GM23338 (cell line): ENCODE data around the gene PPP1R7. TPM values are rescaled to one million over a fixed set of nuclear protein-coding genes. Genes with fewer than 3 reads are reported as not detected.
A peak's percentile ranks its signal among the peaks of the same experiment; 100 is the strongest.

ENCODE experiments used
- ATAC-seq: fragments of 200-7000 bp; cut with Tn5 transposase; 3 replicates; pipeline ENCODE4 v1.9.1; 2020
- DNase-seq: peaks from one replicate; pipeline ENCODE4 v3.0.0-alpha.2; 2015; ENCODE audit warnings: low spot score
- H2AFZ ChIP-seq: fragments of 200-600 bp; sonication (generic); 2 replicates; pipeline ENCODE4 v1.8.0; 2016; ENCODE audit warnings: antibody characterized with exemption, mild to moderate bottlenecking, moderate library complexity
- H3F3A ChIP-seq: fragments of 200-600 bp; sonication (generic); replicated peaks from 2 replicates; pipeline ENCODE4 v1.8.0; 2017; ENCODE audit warnings: antibody characterized with exemption, mixed run types, low read depth
- H3K27ac ChIP-seq: fragments of 200-600 bp; sonication (generic); 2 replicates; pipeline ENCODE4 v1.6.1; 2016; ENCODE audit warnings: low read depth
- H3K27me3 ChIP-seq: fragments of 200-600 bp; sonication (generic); 2 replicates; pipeline ENCODE4 v1.8.0; 2016; ENCODE audit warnings: mild to moderate bottlenecking, mixed run types, moderate library complexity; ENCODE audit not compliant: insufficient read depth
- H3K36me3 ChIP-seq: fragments of 200-600 bp; sonication (generic); 2 replicates; pipeline ENCODE4 v1.8.0; 2016; ENCODE audit warnings: mild to moderate bottlenecking; ENCODE audit not compliant: insufficient read depth
- H3K4me1 ChIP-seq: fragments of 200-600 bp; sonication (generic); 2 replicates; pipeline ENCODE4 v1.8.0; 2016; ENCODE audit warnings: mild to moderate bottlenecking, moderate library complexity; ENCODE audit not compliant: insufficient read depth
- H3K4me2 ChIP-seq: fragments of 200-600 bp; sonication (generic); 2 replicates; pipeline ENCODE4 v1.7.1; 2017; ENCODE audit warnings: mixed run types
- H3K4me3 ChIP-seq: fragments of 200-600 bp; sonication (generic); 2 replicates; pipeline ENCODE4 v1.6.1; 2016; ENCODE audit warnings: mixed run types
- H3K79me2 ChIP-seq: fragments of 200-600 bp; sonication (generic); replicated peaks from 2 replicates; pipeline ENCODE4 v1.8.0; 2017; ENCODE audit warnings: mild to moderate bottlenecking; ENCODE audit not compliant: insufficient read depth
- H3K9me2 ChIP-seq: fragments of 200-600 bp; sonication (generic); 2 replicates; pipeline ENCODE4 v1.8.0; 2017; ENCODE audit not compliant: insufficient read depth
- H4K20me1 ChIP-seq: fragments of 200-600 bp; sonication (generic); replicated peaks from 2 replicates; pipeline ENCODE4 v1.8.0; 2017; ENCODE audit warnings: mild to moderate bottlenecking; ENCODE audit not compliant: insufficient read depth
- H3K27ac Mint-ChIP-seq: 2 replicates; pipeline ENCODE4 v1.8.0; 2020; ENCODE audit warnings: inconsistent platforms, mild to moderate bottlenecking, moderate library complexity, mixed read lengths
- H3K27me3 Mint-ChIP-seq: 3 replicates; pipeline ENCODE4 v1.8.0; 2022; ENCODE audit warnings: low read depth, mild to moderate bottlenecking, moderate library complexity, mixed read lengths, inconsistent platforms; ENCODE audit not compliant: insufficient read depth, poor library complexity
- H3K36me3 Mint-ChIP-seq: 3 replicates; pipeline ENCODE4 v1.8.0; 2021; ENCODE audit warnings: low read depth, mild to moderate bottlenecking, inconsistent platforms, moderate library complexity, mixed read lengths
- H3K4me1 Mint-ChIP-seq: 3 replicates; pipeline ENCODE4 v1.8.0; 2020; ENCODE audit warnings: mild to moderate bottlenecking, inconsistent platforms, mixed read lengths
- H3K4me3 Mint-ChIP-seq: 3 replicates; pipeline ENCODE4 v1.8.0; 2021; ENCODE audit warnings: moderate library complexity, mild to moderate bottlenecking, inconsistent platforms, mixed read lengths
- H3K9me3 Mint-ChIP-seq: 3 replicates; pipeline ENCODE4 v1.8.0; 2020; ENCODE audit warnings: moderate library complexity, mild to moderate bottlenecking, inconsistent platforms, mixed read lengths
- CREB1 ChIP-seq: fragments of 250-450 bp; sonication (Bioruptor Pico); IDR thresholded peaks from 2 replicates; pipeline ENCODE4 v1.5.0; 2020; ENCODE audit warnings: low read depth, mild to moderate bottlenecking, moderate library complexity
- EZH2 ChIP-seq: fragments of 200-600 bp; sonication (generic); IDR thresholded peaks from one replicate; pipeline ENCODE4 v1.8.0; 2017; ENCODE audit warnings: antibody characterized with exemption, mild to moderate bottlenecking, low read depth; ENCODE audit not compliant: unreplicated experiment
- EZH2phosphoT487 ChIP-seq: fragments of 200-600 bp; sonication (generic); IDR thresholded peaks from one replicate; pipeline ENCODE4 v1.8.1; 2018; ENCODE audit warnings: antibody characterized with exemption; ENCODE audit not compliant: unreplicated experiment
- JUNB ChIP-seq: IDR thresholded peaks from one replicate; pipeline ENCODE4 v1.6.1; 2016; ENCODE audit warnings: antibody characterized with exemption; ENCODE audit not compliant: unreplicated experiment
- NANOG ChIP-seq: IDR thresholded peaks from 2 replicates; pipeline ENCODE4 v1.6.1; 2016; ENCODE audit warnings: antibody characterized with exemption, borderline replicate concordance
- POLR2AphosphoS5 ChIP-seq: IDR thresholded peaks from 2 replicates; pipeline ENCODE4 v1.6.1; 2016; ENCODE audit warnings: antibody characterized with exemption, low read depth
- STAT1 ChIP-seq: IDR thresholded peaks from one replicate; pipeline ENCODE4 v1.6.1; 2016; ENCODE audit warnings: antibody characterized with exemption; ENCODE audit not compliant: unreplicated experiment
- ZNF114 ChIP-seq: fragments of 250-450 bp; sonication (Bioruptor Pico); IDR thresholded peaks from 2 replicates; pipeline ENCODE4 v1.5.0; 2020; ENCODE audit warnings: mild to moderate bottlenecking, moderate library complexity
- ZNF462 ChIP-seq: fragments of 250-450 bp; sonication (Bioruptor Pico); IDR thresholded peaks from 2 replicates; pipeline ENCODE4 v1.5.0; 2020; ENCODE audit warnings: mild to moderate bottlenecking, moderate library complexity
- polyA plus RNA-seq: library from polyadenylated mRNA; unstranded; fragments of >200 nt; fragmentation: Nextera tagmentation; extraction: Ambion mirVana; gene quantifications from 2 replicates; pipeline ENCODE4 v1.2.1, GENCODE V29; 2016
- total RNA-seq: library from RNA; depleted of rRNA; stranded (reverse); fragments of >200 nt; shearing (Covaris generic); gene quantifications from 2 replicates; pipeline ENCODE4 v1.2.3, GENCODE V29; 2014

Gene PPP1R7
- total and polyA plus RNA-seq, 2 experiments from 2014 or later: 48.2 to 94.3 TPM

DNA sequence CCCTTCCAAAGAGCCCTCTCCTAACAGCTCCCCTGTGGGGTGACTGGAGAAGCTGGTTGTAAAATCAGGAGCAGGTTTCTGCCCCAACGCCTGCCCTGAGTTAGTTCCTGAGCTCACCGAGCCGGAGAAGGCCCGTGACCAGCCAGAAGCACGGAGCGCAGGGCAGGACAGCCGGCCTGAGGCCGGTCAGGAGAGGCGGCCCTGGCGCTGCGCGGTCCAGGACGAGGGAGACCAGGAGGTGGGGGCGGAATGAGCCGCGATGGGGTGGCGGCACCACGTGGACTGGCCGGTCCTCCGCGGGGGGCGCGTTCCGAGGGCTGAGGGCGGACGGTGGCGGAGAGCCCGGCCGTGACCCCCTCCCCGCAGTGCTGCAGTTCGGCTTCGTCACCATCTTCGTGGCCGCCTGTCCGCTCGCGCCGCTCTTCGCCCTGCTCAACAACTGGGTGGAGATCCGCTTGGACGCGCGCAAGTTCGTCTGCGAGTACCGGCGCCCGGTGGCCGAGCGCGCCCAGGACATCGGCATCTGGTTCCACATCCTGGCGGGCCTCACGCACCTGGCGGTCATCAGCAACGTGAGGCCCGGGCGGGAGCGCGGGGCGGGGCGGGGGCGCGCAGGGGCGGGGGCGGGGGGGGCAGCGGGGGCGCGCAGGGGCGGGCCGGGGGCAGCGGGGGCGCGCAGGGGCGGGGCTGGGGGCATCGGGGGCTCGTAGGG, 67.2 kb downstream of the PPP1R7 start:
- Mint-ChIP-seq H3K4me1 (peaks cover 24% of the 10 kb centered on the region), H3K27me3 (peaks cover 20% of the 10 kb centered on the region), H3K27ac (peak overlapping the region; percentile 94), H3K9me3 (no peaks in the 10 kb centered on the region), H3K36me3 (no peaks in the 10 kb centered on the region; the same call in 2 of the 3 replicates), H3K4me3 (peak overlapping the region; percentile 81)
- Histone ChIP-seq H2AFZ (peak overlapping the region; percentile 84), H4K20me1 (peaks cover 1% of the 10 kb centered on the region; the same call in 1 of the 2 replicates), H3K4me1 (peaks cover 19% of the 10 kb centered on the region), H3K79me2 (peaks cover 23% of the 10 kb centered on the region), H3K9me2 (no peaks in the 10 kb centered on the region), H3K27ac (peak overlapping the region; percentile 85; the same call in 1 of the 2 replicates), H3K4me3 (peak overlapping the region; percentile 64), H3F3A (peaks cover 5% of the 10 kb centered on the region; the same call in 1 of the 2 replicates), H3K4me2 (peak overlapping the region; percentile 92), H3K36me3 (no peaks in the 10 kb centered on the region), H3K27me3 (no peaks in the 10 kb centered on the region)
- peak; percentile 85 for DNase-seq
- ATAC-seq: peak; percentile 67
- TF ChIP-seq CREB1 (CRISPR knock-in tag) (no peak), STAT1 (no peak), JUNB (no peak), EZH2 (no peak), ZNF462 (CRISPR knock-in tag) (no peak), EZH2phosphoT487 (no peak), ZNF114 (no peak), POLR2AphosphoS5 (no peak; the same call in 1 of the 2 replicates), NANOG (no peak)
